Fibroblast of skin of back (primary cell): Measurements from ENCODE around the gene AQP1.
A peak's percentile ranks its signal among the peaks of the same experiment; 100 is the strongest.

Experiments used
- DNase-seq: peaks from one replicate; pipeline ENCODE4 v3.0.0-alpha.2; 2013

Gene AQP1

GRCh38 chr7:30907527-30908267 lies 4.0 kb upstream of the AQP1 start:
- DNase-seq = no peak

- no peak for DNase-seq
These were observed 3.0 kb upstream of the AQP1 start for GRCh38 chr7:30908681-30909080.

- DNase-seq = no peak
These were observed 2.2 kb upstream of the AQP1 start for GRCh38 chr7:30909431-30909830.

DNA sequence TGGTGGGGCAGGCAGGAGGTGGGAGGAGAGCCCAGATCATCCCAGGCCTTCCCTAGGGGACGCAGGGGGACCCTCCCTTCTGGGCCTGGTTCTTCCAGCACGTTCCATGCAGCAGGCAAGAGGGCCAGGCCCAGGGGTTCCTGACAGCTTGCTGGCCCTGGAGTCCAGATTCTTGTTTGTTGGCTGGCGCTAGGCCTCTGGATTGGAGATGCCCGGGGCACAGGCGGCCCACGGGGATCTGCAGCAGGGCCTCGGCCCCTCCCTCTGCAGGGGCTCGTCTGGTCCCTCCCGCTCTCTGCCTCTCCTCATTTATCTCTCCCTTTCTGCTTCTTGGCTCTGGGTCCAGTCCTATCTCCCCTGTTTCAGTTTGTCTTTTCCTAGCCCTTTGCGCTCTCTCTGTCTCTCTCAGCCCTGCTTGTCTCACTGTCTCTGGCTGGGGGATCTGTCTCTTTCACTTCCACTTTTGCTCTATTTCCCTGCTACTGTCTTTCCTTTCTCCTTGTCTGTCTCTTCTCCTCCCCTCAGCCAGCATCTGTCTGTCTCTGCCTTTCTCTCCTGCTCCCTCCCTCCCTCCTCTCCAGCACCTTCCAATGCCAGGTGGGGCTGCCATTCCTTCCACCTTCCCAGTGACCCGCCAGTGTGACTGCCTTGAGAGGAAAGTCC lies 1.1 kb upstream of the AQP1 start:
- DNase-seq = no peak

GRCh38 chr7:30911133-30911532 lies 520 bp upstream of the AQP1 start:
- no peak for DNase-seq

- no peak for DNase-seq
These were observed 523 bp downstream of the AQP1 start for GRCh38 chr7:30912021-30912730.

DNA sequence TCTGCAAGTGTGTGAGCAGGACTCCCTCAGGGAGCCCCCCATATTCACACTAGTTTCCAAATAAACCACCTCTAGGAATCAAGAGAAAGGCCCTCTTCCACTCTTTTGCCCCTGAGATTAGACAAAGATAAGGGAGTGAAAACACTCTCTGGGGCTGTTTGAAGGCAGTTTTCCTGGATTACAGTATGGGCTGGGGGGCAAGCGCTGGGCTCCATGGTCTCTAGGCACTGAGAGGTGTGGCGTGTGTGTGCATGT lies 1.0 kb downstream of the AQP1 start:
- no peak for DNase-seq

DNA sequence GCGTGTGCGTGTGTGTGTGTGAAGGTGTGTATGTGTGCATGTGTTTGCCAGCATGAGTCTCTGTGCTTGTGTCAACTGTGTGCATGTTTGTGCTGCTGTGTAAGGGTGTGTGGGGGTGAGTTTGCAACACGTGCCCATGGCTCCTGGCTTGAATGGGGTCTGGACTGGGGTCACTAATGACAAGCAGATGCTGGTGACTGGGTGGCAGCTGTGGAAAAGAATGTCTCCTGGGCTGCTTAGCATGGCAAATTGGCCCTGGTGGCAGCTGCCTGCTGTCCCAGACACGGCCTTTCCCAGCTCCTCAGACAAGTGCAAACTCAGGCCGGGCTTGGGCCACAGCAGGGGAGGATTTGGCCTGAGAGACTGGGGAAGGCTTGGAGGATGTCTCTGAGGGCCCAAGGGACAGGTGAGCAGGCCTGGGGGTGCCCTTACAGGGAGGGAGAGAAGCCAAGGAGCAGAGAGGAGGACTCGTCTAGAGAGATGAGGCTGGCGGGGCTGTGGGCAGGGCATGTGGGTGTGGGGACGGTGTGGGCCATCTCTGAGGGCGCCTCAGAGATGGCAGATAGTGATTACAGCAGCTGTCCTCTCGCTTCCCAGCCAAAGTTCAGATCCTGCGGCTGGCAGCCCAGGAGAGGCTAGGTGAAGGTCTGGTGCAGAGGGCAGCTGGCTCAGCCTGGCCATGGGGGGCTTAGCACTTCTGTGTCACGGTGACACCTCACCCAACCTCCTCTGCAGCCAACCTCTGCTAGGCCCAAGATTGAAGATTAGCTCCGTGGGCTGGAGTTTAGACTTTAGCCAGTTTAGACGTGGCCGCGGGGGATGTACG lies 1.5 kb downstream of the AQP1 start:
- DNase-seq = peak; percentile 33

- no peak for DNase-seq
These were observed 2.3 kb downstream of the AQP1 start for GRCh38 chr7:30913821-30914515.

DNA sequence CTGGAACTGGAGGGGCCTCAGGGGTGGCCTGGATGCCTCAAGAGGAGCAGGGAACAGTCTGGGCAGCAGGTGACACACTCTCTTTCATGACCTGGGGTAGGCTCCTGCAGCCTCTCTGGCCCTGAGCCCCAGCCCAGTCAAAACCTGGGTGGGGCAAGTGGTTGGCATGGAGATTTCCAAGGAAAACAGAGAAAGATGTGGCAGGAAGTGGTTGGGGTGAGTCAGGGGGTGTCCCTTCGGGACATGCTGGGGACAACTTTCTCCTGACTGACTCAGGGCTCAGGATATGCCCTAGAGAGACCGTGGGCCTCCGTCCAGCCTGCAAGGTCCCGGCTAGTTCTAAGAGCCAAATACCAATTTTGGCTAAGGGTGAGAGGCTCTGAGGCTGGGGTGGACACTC lies 2.9 kb downstream of the AQP1 start:
- peak; percentile 94 for DNase-seq

DNA sequence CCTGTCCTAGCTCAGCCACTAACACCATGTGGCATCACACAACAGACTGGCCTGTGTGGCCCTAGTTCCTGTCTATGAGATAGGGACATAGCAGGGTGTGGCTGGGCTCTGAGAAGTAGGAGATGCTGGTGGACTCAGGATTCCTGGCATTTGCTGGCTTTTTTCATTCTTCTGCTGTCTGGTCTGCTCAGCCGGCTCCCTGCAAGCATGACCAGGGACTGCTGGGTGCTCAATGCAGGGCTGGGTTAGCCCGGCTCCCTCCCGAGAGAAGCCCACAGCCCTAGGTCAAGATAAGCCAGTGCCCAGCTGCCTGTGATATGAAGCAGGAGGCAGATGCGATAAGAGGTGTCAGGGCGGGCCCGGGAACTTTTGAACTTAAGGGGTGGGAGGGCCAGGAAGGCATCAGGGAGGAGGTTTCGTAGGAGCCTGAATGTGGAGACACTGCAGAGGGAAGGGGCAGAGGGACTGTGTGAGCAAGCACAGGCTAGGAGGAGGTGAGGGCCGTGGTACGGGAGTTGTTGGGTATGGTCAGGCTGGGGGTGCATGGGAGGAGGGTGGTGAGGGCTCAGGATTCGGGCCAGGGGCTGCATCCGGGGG lies 3.5 kb downstream of the AQP1 start:
- peak; percentile 79 for DNase-seq

DNA sequence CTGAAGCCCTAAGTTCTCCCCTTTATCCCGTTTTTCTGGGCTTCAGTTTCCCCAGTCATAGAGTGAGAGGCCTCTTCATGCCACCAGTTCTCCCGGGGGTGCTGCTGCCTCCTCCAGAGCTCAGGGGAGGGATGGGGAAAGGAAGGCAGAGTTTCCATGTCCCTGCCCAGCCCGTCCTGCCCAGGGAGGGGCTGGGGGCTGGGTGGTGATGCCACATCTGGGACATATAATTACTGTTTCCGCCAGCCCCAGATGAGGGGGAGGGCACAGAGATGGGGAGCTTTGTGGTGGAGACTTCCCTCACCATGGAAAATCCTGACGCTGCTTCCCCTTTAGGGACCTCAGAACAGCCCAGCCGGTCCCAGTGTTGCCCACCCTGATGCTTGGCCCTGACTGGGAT lies 4.1 kb downstream of the AQP1 start:
- DNase-seq = peak; percentile 32

DNA sequence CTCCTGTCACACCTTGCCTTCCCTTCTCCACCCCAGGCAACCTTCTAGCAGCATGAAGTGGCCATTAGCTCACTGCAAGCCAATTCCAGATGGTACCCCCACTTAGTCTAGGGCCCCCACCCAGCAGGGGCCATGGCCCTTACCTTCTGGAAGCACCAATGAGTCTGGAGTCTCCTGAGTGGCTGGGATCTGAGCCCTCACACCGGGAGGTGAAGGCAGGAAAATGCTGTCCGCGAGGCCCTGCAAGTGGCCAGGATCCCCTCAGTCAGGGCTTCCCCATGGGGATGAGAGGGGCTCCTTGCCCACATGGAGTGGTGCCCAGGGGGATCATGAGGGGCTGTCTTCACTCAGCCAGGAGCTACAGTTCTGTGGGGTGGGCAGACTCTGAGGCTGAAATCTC lies 4.6 kb downstream of the AQP1 start:
- DNase-seq = no peak

DNA sequence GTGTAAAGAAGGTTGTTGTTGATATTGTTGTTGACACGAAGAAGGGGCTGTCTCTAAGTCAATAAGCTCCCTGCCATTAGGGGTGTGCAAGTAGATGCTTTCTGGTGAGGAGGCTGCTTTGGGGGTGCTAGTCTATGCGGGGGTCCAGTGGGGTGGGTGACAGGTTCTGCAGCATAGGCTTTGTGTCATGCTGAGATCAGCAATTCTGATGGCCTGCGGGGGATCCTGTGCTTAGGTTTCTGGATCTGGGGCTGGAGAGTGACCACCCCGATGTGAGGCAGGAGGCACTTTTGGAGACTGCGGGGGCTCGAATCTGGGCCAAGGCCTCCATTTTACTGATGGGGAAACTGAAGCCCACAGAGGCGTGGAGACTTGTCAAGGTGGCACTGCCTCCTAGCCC lies 5.1 kb downstream of the AQP1 start:
- no peak for DNase-seq

- no peak for DNase-seq
These were observed 5.7 kb downstream of the AQP1 start for GRCh38 chr7:30917216-30917893.

DNA sequence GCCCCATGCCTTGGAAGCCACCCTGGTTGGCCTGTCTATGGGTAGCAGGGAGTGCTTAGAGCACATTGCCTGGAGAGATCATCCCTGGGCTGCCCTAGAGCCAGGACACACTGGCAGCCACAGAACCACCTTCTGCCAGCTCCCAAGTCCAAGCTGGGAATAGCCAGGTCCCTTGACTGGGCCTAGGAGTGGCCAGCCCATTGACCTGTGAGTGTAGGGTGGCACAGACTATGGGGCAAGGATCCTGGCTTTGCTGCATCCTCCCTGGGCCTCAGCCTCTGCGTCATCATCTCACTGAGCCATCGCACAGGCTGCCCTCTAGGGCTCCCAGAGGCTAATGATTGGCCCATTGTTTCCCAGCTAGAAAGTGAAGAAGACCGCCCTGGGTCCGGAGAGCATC lies 7.0 kb downstream of the AQP1 start:
- DNase-seq = no peak

DNA sequence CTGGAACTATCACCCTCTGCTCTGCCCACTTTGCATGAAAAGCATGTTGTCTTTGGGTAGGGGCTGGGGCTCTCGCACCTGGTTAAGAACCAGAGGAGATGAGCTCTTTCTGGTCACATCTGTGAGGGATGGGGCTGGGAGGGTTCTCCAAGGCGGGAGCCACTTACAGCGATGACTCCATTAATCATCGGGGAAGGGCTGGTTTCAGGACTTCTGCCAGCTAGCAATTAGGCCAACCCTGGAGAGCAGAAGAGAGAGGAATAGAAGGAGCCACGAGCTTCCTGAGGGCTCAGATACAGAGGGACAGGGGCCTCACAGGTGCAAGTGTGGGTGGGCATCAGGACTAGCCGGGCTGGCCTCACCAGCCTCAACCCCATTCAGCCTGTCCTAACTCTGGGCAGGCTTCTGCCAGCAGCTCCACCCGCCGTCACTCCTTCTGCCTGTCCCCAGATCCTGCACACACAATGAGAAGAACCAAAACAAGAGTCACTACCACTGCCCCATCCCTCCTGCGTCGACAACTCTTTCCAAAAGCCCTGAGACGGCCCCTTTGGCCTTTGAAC lies 8.4 kb downstream of the AQP1 start:
- DNase-seq = peak; percentile 75

- DNase-seq = peak; percentile 87
These were observed 9.2 kb downstream of the AQP1 start for GRCh38 chr7:30920584-30921539.

- no peak for DNase-seq
These were observed 10.1 kb downstream of the AQP1 start for GRCh38 chr7:30921540-30922401.
